ENCODE measurements around the gene NCOA7. TPM values are rescaled to one million over a fixed set of nuclear protein-coding genes. Genes with fewer than 3 reads are reported as not detected.

Gene NCOA7
- total RNA-seq, 2 donors from 2014 or later: 11.4 to 15.2 TPM

DNA sequence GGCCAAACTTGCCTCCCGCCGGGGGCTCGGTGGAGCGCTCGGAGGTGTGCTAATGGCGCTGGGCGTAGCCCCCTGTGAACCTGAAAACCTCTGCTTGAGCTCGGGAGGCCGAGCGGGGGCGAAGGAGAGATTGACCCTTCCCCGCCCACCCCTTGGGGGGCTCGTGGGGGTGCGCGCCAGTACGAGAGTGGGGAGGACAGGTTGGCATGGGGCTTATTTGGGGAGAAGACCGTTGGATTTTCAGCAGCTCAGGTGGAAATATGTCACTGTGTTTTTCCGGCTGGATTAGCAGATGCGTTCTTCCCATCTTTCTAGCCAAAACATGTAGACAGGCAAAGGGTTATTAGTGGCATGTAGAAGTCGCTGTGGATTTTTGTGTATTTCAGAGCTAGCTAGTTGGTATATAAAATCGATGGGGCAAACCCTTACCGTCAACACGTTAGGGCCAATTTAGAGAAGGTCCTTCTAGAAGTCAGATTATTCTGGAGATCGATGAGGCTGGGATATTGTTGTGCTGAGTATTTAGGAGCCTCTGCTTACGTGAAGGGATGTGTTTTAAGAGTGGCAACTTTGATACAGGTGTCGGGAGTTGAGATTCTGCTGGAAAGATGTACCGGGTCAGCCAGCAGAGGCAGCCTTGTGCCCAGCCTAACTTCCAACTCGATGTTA is 525 bp downstream of the NCOA7 start:
- no peaks in the 10 kb centered on the region for H3K27me3 ChIP-seq (ENCODE audit: control insufficient read depth, insufficient read depth, low read length, poor library complexity, severe bottlenecking)
- peak; percentile 71 for DNase-seq
- no peaks in the 10 kb centered on the region for H3K36me3 ChIP-seq (ENCODE audit: control insufficient read depth, insufficient read depth, low read length)
- Mint-ChIP-seq H3K27ac (no peak overlapping the region), H3K9me3 (no peaks in the 10 kb centered on the region), H3K4me1 (peaks cover 13% of the 10 kb centered on the region), H3K27me3 (ENCODE audit: insufficient read depth) (peaks cover 8% of the 10 kb centered on the region), H3K4me3 (peak overlapping the region; percentile 70), H3K36me3 (ENCODE audit: low read depth) (no peaks in the 10 kb centered on the region)
- H3K4me3 ChIP-seq (ENCODE audit: low read length): peak overlapping the region; percentile 90
- H3K4me1 ChIP-seq (ENCODE audit: control insufficient read depth, insufficient read depth, low read length): peaks cover 7% of the 10 kb centered on the region
- H3K9me3 ChIP-seq (ENCODE audit: control insufficient read depth, low read length): no peaks in the 10 kb centered on the region
- TF ChIP-seq, protein P1, sequence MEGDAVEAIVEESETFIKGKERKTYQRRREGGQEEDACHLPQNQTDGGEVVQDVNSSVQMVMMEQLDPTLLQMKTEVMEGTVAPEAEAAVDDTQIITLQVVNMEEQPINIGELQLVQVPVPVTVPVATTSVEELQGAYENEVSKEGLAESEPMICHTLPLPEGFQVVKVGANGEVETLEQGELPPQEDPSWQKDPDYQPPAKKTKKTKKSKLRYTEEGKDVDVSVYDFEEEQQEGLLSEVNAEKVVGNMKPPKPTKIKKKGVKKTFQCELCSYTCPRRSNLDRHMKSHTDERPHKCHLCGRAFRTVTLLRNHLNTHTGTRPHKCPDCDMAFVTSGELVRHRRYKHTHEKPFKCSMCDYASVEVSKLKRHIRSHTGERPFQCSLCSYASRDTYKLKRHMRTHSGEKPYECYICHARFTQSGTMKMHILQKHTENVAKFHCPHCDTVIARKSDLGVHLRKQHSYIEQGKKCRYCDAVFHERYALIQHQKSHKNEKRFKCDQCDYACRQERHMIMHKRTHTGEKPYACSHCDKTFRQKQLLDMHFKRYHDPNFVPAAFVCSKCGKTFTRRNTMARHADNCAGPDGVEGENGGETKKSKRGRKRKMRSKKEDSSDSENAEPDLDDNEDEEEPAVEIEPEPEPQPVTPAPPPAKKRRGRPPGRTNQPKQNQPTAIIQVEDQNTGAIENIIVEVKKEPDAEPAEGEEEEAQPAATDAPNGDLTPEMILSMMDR (conservative IDR thresholded peaks at IDR 0.05): peak; percentile 71
- H3K27ac ChIP-seq (ENCODE audit: low read depth, low read length): no peak overlapping the region
- WGBS, 2 experiments (ENCODE audit: insufficient coverage in 1 of 2, insufficient read length in 1 of 2): 1% methylated on average over 16 to 28 of the region's 28 CpGs
- no peak overlapping the region for H3K9ac ChIP-seq (ENCODE audit: extremely low read depth, low read length, poor library complexity, severe bottlenecking)

DNA sequence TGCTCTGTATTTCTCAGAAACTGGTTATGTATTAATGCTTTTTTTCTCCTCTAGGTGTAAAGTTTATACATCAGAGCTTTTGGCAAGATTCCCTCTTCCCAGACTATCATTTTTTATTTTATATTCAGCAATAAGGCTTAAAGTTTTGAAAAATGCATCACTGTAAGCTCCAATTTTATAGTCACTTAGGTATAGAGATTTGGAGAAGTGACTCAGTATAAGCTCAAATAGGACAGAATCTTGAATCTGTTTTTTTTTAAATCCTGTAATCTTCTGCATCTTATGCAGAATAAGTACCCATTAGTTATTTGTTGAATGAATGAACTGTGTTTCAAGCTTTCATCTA is 1.0 kb downstream of the NCOA7 start:
- Mint-ChIP-seq H3K4me3 (peak overlapping the region; percentile 70), H3K36me3 (ENCODE audit: low read depth) (no peaks in the 10 kb centered on the region), H3K27me3 (ENCODE audit: insufficient read depth) (peaks cover 8% of the 10 kb centered on the region), H3K27ac (no peak overlapping the region), H3K9me3 (no peaks in the 10 kb centered on the region), H3K4me1 (peaks cover 13% of the 10 kb centered on the region)
- H3K9me3 ChIP-seq (ENCODE audit: control insufficient read depth, low read length): no peaks in the 10 kb centered on the region
- peak overlapping the region; percentile 90 for H3K4me3 ChIP-seq (ENCODE audit: low read length)
- no peaks in the 10 kb centered on the region for H3K36me3 ChIP-seq (ENCODE audit: control insufficient read depth, insufficient read depth, low read length)
- no peak overlapping the region for H3K9ac ChIP-seq (ENCODE audit: extremely low read depth, low read length, poor library complexity, severe bottlenecking)
- no peaks in the 10 kb centered on the region for H3K27me3 ChIP-seq (ENCODE audit: control insufficient read depth, insufficient read depth, low read length, poor library complexity, severe bottlenecking)
- TF ChIP-seq, protein P1 (conservative IDR thresholded peaks at IDR 0.05): peak; percentile 8
- H3K27ac ChIP-seq (ENCODE audit: low read depth, low read length): no peak overlapping the region
- H3K4me1 ChIP-seq (ENCODE audit: control insufficient read depth, insufficient read depth, low read length): peaks cover 7% of the 10 kb centered on the region
- DNase-seq: no peak

DNA sequence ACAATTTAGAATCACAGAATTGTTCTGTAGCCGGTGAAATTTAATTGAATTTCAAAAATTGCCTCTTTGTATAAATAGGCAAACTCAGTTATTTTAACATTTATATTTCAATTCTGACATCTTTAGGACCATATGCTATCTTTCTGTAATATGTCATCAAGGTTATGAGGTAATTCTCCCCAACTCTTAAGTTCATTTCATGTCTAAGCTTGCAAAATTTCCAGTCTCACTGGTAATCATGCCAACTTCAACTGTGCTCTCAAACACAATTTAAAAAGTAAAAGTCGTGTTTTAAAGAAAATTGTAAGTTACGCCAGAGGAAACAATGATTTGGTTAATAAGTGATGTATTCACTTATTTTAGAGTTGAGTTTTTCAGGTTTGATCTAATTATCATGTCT is 1.4 kb downstream of the NCOA7 start:
- H3K27me3 ChIP-seq (ENCODE audit: control insufficient read depth, insufficient read depth, low read length, poor library complexity, severe bottlenecking): no peaks in the 10 kb centered on the region
- DNase-seq: no peak
- Mint-ChIP-seq H3K27me3 (ENCODE audit: insufficient read depth) (peaks cover 8% of the 10 kb centered on the region), H3K9me3 (no peaks in the 10 kb centered on the region), H3K36me3 (ENCODE audit: low read depth) (no peaks in the 10 kb centered on the region), H3K4me1 (peaks cover 13% of the 10 kb centered on the region), H3K27ac (no peak overlapping the region), H3K4me3 (no peak overlapping the region)
- TF ChIP-seq, protein P1 (conservative IDR thresholded peaks at IDR 0.05): no peak
- no peak overlapping the region for H3K27ac ChIP-seq (ENCODE audit: low read depth, low read length)
- H3K4me1 ChIP-seq (ENCODE audit: control insufficient read depth, insufficient read depth, low read length): peaks cover 7% of the 10 kb centered on the region
- H3K36me3 ChIP-seq (ENCODE audit: control insufficient read depth, insufficient read depth, low read length): no peaks in the 10 kb centered on the region
- peak overlapping the region; percentile 90 for H3K4me3 ChIP-seq (ENCODE audit: low read length)
- H3K9ac ChIP-seq (ENCODE audit: extremely low read depth, low read length, poor library complexity, severe bottlenecking): no peak overlapping the region
- H3K9me3 ChIP-seq (ENCODE audit: control insufficient read depth, low read length): no peaks in the 10 kb centered on the region
- WGBS, 2 experiments (ENCODE audit: insufficient coverage in 1 of 2, insufficient read length in 1 of 2): 76 to 100% methylated on average over 1 to 3 of the region's 3 CpGs
